Keratinocyte (primary cell): ENCODE results near the gene C21orf91. TPM values are rescaled to one million over a fixed set of nuclear protein-coding genes. Genes with fewer than 3 reads are reported as not detected.

Experiments used
- DNase-seq: peaks from one replicate; pipeline ENCODE4 v3.0.0-alpha.2; 2011; ENCODE audit warnings: low read depth, missing footprints, low spot score
- FAIRE-seq: peaks from 2 replicates; lab custom pipeline; 2011; peaks lifted over from hg19 to GRCh38; lab: Jason Lieb, UNC
- H2AFZ ChIP-seq: 2 replicates; pipeline ENCODE4 v1.6.0; 2012; ENCODE audit warnings: low read length, control low read depth, inconsistent platforms; ENCODE audit not compliant: control insufficient read depth
- H3K27ac ChIP-seq: 2 replicates; pipeline ENCODE4 v1.5.1; 2011; ENCODE audit warnings: low read length; ENCODE audit not compliant: control insufficient read depth, insufficient read depth
- H3K27me3 ChIP-seq: 3 replicates; pipeline ENCODE4 v1.6.0; 2011; ENCODE audit warnings: low read length; ENCODE audit not compliant: control insufficient read depth, insufficient read depth; ENCODE audit errors: extremely low read depth
- H3K36me3 ChIP-seq, 2 experiments: 2 replicates in 1 of 2; 3 replicates in 1 of 2; pipeline ENCODE4 v1.5.1; 2011; ENCODE audit warnings: low read length in 2 of 2, mild to moderate bottlenecking in 1 of 2; ENCODE audit not compliant: control insufficient read depth in 2 of 2, insufficient read depth in 2 of 2; ENCODE audit errors: extremely low read depth in 1 of 2
- H3K4me1 ChIP-seq: 3 replicates; pipeline ENCODE4 v1.5.1; 2011; ENCODE audit warnings: low read length; ENCODE audit not compliant: control insufficient read depth, insufficient read depth; ENCODE audit errors: extremely low read depth
- H3K4me2 ChIP-seq: 3 replicates; pipeline ENCODE4 v1.6.0; 2011; ENCODE audit warnings: low read depth, low read length; ENCODE audit not compliant: control insufficient read depth, insufficient read depth; ENCODE audit errors: extremely low read depth
- H3K4me3 ChIP-seq, 3 experiments: fragments of 200-600 bp in 1 of 3; sonication (generic) in 1 of 3; 2 replicates in 2 of 3; 3 replicates in 1 of 3; pipeline ENCODE4 v1.5.1; 2011 to 2016; ENCODE audit warnings: low read length in 3 of 3, mild to moderate bottlenecking in 3 of 3, control low read depth in 2 of 3, inconsistent platforms in 1 of 3, low read depth in 1 of 3, mixed read lengths in 1 of 3, mixed run types in 1 of 3, moderate library complexity in 1 of 3; ENCODE audit not compliant: control insufficient read depth in 2 of 3, insufficient read depth in 2 of 3; ENCODE audit errors: extremely low read depth in 1 of 3
- H3K79me2 ChIP-seq: 2 replicates; pipeline ENCODE4 v1.6.0; 2012; ENCODE audit warnings: low read length; ENCODE audit not compliant: control insufficient read depth, insufficient read depth
- H3K9ac ChIP-seq: 3 replicates; pipeline ENCODE4 v1.6.0; 2011; ENCODE audit warnings: low read length; ENCODE audit not compliant: control insufficient read depth, insufficient read depth; ENCODE audit errors: extremely low read depth
- H3K9me1 ChIP-seq: 3 replicates; pipeline ENCODE4 v1.6.0; 2011; ENCODE audit warnings: low read length; ENCODE audit not compliant: control insufficient read depth, insufficient read depth; ENCODE audit errors: extremely low read depth
- H3K9me3 ChIP-seq: 2 replicates; pipeline ENCODE4 v1.5.1; 2012; ENCODE audit warnings: low read depth, low read length; ENCODE audit not compliant: control insufficient read depth
- H4K20me1 ChIP-seq: 3 replicates; pipeline ENCODE4 v1.6.0; 2011; ENCODE audit warnings: low read length; ENCODE audit not compliant: control insufficient read depth, insufficient read depth; ENCODE audit errors: extremely low read depth
- EZH2 ChIP-seq: IDR thresholded peaks from one replicate; pipeline ENCODE4 v1.6.1; 2012; ENCODE audit warnings: inconsistent platforms, mild to moderate bottlenecking, low read length, moderate library complexity
- dilution Hi-C: fragments of 300-500 bp; cut with MboI; formaldehyde crosslinking; loops from one replicate; pipeline ENCODE4 v1.7.0; 2020; ENCODE audit warnings: low sequenced_read_pairs; ENCODE audit not compliant: extremely low pct_ligation_motif_present
- polyA plus RNA-seq, 5 experiments: library from polyadenylated mRNA; depleted of rRNA in 3 of 5; stranded (reverse) in 3 of 5; stranded (forward) in 1 of 5; unstranded in 1 of 5; fragments of >200 nt; gene quantifications; 1 replicate in 1 of 5; 2 replicates in 3 of 5; 3 replicates in 1 of 5; pipeline versions ENCODE4 v1.2.1 to v1.2.3, GENCODE V29; 2011 to 2012; ENCODE audit warnings: missing spikeins in 2 of 5, low read depth in 1 of 5, low replicate concordance in 1 of 5
- TF ChIP-seq, protein P1 (sequence below), 3 experiments: IDR thresholded peaks in 1 of 3; conservative IDR thresholded peaks in 1 of 3; optimal IDR thresholded peaks in 1 of 3; 2 replicates in 2 of 3; 3 replicates in 1 of 3; pipeline versions ENCODE3 to v1.5.1; 2011; ENCODE audit warnings: low read length in 3 of 3, mild to moderate bottlenecking in 3 of 3, moderate library complexity in 2 of 3, control low read depth in 1 of 3, inconsistent platforms in 1 of 3; ENCODE audit not compliant: insufficient read depth in 2 of 3; ENCODE audit errors: extremely low read depth in 1 of 3

Gene C21orf91
- polyA plus RNA-seq, 1 donor (not counting 4 experiments of a cell fraction or from before 2014, with no cell fraction given) = 28.2 TPM

DNA sequence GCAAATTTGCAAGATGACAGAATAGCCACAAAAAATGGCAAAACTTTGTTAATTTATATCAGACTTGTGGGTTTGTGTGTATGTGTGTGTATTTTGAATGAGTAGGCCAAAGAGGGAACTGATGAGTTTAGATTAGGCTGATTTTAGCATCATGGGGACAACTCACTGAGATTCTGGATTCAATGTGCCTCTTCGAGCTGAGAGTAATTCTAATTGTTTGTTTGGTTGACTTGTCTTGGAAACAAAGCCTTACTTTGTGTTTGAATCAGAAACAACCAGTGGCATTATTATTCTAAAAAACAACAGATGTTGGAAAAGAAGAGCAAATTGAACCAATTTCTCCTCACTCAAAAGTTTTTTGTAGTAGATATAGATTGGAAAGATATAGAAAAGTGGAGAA lies 40.5 kb upstream of the C21orf91 start:
- no peaks in the 10 kb centered on the region for H4K20me1 ChIP-seq
- H3K9ac ChIP-seq = no peak overlapping the region
- FAIRE-seq (no peak), DNase-seq (no peak)
- TF ChIP-seq, protein P1, sequence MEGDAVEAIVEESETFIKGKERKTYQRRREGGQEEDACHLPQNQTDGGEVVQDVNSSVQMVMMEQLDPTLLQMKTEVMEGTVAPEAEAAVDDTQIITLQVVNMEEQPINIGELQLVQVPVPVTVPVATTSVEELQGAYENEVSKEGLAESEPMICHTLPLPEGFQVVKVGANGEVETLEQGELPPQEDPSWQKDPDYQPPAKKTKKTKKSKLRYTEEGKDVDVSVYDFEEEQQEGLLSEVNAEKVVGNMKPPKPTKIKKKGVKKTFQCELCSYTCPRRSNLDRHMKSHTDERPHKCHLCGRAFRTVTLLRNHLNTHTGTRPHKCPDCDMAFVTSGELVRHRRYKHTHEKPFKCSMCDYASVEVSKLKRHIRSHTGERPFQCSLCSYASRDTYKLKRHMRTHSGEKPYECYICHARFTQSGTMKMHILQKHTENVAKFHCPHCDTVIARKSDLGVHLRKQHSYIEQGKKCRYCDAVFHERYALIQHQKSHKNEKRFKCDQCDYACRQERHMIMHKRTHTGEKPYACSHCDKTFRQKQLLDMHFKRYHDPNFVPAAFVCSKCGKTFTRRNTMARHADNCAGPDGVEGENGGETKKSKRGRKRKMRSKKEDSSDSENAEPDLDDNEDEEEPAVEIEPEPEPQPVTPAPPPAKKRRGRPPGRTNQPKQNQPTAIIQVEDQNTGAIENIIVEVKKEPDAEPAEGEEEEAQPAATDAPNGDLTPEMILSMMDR (optimal IDR thresholded peaks at IDR 0.05 in 1 of 3, IDR thresholded peaks at IDR 0.05 in 1 of 3, conservative IDR thresholded peaks at IDR 0.05 in 1 of 3; ENCODE audit: extremely low read depth in 1 of 3, insufficient read depth in 2 of 3, low read length in 3 of 3) = no peak
- H3K4me2 ChIP-seq = no peak overlapping the region
- no peaks in the 10 kb centered on the region for H3K4me1 ChIP-seq
- dilution Hi-C loops = no loop called here
- no peaks in the 10 kb centered on the region for H3K9me1 ChIP-seq
- no peak overlapping the region for H3K27ac ChIP-seq
- H3K36me3 ChIP-seq = no peaks in the 10 kb centered on the region
- no peak overlapping the region for H3K4me3 ChIP-seq
- no peaks in the 10 kb centered on the region for H3K79me2 ChIP-seq
- H2AFZ ChIP-seq = no peak overlapping the region
- H3K9me3 ChIP-seq = no peaks in the 10 kb centered on the region
- no peaks in the 10 kb centered on the region for H3K27me3 ChIP-seq

DNA sequence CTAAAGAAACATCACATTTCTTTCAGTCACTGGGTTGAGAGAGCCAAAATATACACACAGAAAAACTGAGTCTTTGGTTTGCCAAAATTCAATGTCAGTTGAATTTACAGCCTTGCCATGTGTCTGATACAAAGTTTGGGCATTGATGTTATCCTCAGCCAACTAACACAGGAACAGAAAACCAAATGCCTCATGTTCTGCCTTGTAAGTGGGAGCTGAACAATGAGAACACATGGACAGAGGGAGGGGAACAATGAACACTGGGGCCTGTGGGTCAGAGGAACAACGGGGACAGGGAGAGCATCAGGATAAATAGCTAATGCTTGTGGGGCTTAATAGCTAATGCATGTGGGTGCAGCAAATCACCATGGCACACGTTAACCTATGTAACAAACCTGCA lies 39.6 kb upstream of the C21orf91 start:
- Histone ChIP-seq H2AFZ (peak overlapping the region; percentile 33), H3K27me3 (no peaks in the 10 kb centered on the region), H3K9ac (no peak overlapping the region), H4K20me1 (no peaks in the 10 kb centered on the region), H3K79me2 (no peaks in the 10 kb centered on the region), H3K27ac (no peak overlapping the region), H3K9me1 (no peaks in the 10 kb centered on the region), H3K4me2 (no peak overlapping the region), H3K9me3 (no peaks in the 10 kb centered on the region), H3K36me3 (no peaks in the 10 kb centered on the region), H3K4me3 (no peak overlapping the region), H3K4me1 (no peaks in the 10 kb centered on the region)
- dilution Hi-C loops = no loop called here
- FAIRE-seq = no peak
- DNase-seq = no peak
- no peak for TF ChIP-seq EZH2

DNA sequence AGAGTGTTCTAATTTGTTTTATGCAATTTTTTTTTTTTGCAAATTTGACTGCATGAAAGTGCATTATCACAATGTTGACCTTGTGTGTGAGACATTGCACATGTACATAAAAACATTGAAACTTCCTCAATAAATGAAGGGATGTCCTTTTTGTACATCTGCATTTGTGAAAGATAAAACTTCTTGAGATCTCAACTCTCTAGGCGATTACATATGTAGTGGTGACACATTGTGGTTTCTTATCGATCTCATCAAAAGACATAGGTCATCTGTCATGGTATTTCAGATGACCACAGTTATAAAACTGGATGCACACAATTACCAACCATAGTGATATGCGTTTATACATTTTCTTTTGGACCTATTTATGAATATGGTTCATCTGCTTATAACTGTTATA lies 35.6 kb upstream of the C21orf91 start:
- no peaks in the 10 kb centered on the region for H3K9me1 ChIP-seq
- H3K9ac ChIP-seq = no peak overlapping the region
- no peak overlapping the region for H2AFZ ChIP-seq
- DNase-seq (no peak), FAIRE-seq (no peak)
- no peak overlapping the region for H3K27ac ChIP-seq
- H4K20me1 ChIP-seq = no peaks in the 10 kb centered on the region
- dilution Hi-C loops = no loop called here
- H3K79me2 ChIP-seq = no peaks in the 10 kb centered on the region
- H3K4me1 ChIP-seq = no peaks in the 10 kb centered on the region
- no peak overlapping the region for H3K4me3 ChIP-seq
- no peak for TF ChIP-seq EZH2
- TF ChIP-seq, protein P1 (optimal IDR thresholded peaks at IDR 0.05 in 1 of 3, IDR thresholded peaks at IDR 0.05 in 1 of 3, conservative IDR thresholded peaks at IDR 0.05 in 1 of 3; ENCODE audit: extremely low read depth in 1 of 3, insufficient read depth in 2 of 3, low read length in 3 of 3) = no peak
- H3K36me3 ChIP-seq = no peaks in the 10 kb centered on the region
- H3K27me3 ChIP-seq = no peaks in the 10 kb centered on the region
- H3K9me3 ChIP-seq = peaks cover 3% of the 10 kb centered on the region
- H3K4me2 ChIP-seq = no peak overlapping the region
